ENCODE data around the gene PDE3B. TPM values are rescaled to one million over a fixed set of nuclear protein-coding genes. Genes with fewer than 3 reads are reported as not detected.

The PDE3B gene
- total RNA-seq, 3 donors from 2014 or later: 14.1 to 177 (median 17.3) TPM

- Histone ChIP-seq H3K4me3 (no peak overlapping the region), H3K36me3 (no peaks in the 10 kb centered on the region), H3K27me3 (no peaks in the 10 kb centered on the region), H3K27ac (no peak overlapping the region), H3K4me1 (no peaks in the 10 kb centered on the region), H3K9me3 (no peaks in the 10 kb centered on the region)
- DNase-seq (ENCODE audit: low spot score in 2 of 2): no peak
- TF ChIP-seq POLR2AphosphoS5 (IDR thresholded peaks at IDR 0.05) (no peak), POLR2A (IDR thresholded peaks at IDR 0.05) (no peak), CTCF (IDR thresholded peaks at IDR 0.05) (no peak)
- intact Hi-C loops (cut with DNase I; ENCODE audit: low total_unique reads): loop anchor here (10.0 kb wide), 1 partner anchor 354 kb away; no protein-coding TSS in a partner anchor
Measured at GRCh38 chr11:14898906-14899305, 255.3 kb downstream of the PDE3B start.

- Histone ChIP-seq H3K4me3 (no peak overlapping the region), H3K36me3 (no peaks in the 10 kb centered on the region), H3K27me3 (no peaks in the 10 kb centered on the region), H3K9me3 (no peaks in the 10 kb centered on the region), H3K27ac (no peak overlapping the region), H3K4me1 (no peaks in the 10 kb centered on the region)
- intact Hi-C loops (cut with DNase I; ENCODE audit: low total_unique reads): no loop called here
- TF ChIP-seq POLR2AphosphoS5 (IDR thresholded peaks at IDR 0.05) (no peak), POLR2A (IDR thresholded peaks at IDR 0.05) (no peak), CTCF (IDR thresholded peaks at IDR 0.05) (no peak)
- DNase-seq (ENCODE audit: low spot score in 2 of 2): no peak
Measured at GRCh38 chr11:14902650-14903350, 259.2 kb downstream of the PDE3B start.

GRCh38 chr11:14904745-14905103 lies 261.1 kb downstream of the PDE3B start:
- intact Hi-C loops (cut with DNase I; ENCODE audit: low total_unique reads): no loop called here
- DNase-seq (ENCODE audit: low spot score in 2 of 2): peak in 1 of 2 donors; percentile 54
- TF ChIP-seq POLR2AphosphoS5 (IDR thresholded peaks at IDR 0.05): no peak
- TF ChIP-seq CTCF (IDR thresholded peaks at IDR 0.05): peak in 2 of 3 donors; percentile 35 to 63
- TF ChIP-seq POLR2A (IDR thresholded peaks at IDR 0.05): no peak
- Histone ChIP-seq H3K27ac (no peak overlapping the region), H3K27me3 (no peaks in the 10 kb centered on the region), H3K36me3 (no peaks in the 10 kb centered on the region), H3K9me3 (no peaks in the 10 kb centered on the region), H3K4me1 (no peaks in the 10 kb centered on the region), H3K4me3 (peak overlapping the region; percentile 41 to 64 (median 50))

- Histone ChIP-seq H3K4me1 (no peaks in the 10 kb centered on the region), H3K4me3 (peak overlapping the region; percentile 41 to 64 (median 50)), H3K9me3 (no peaks in the 10 kb centered on the region), H3K36me3 (no peaks in the 10 kb centered on the region), H3K27ac (no peak overlapping the region), H3K27me3 (peaks cover 0 to 1% of the 10 kb centered on the region in 2 donors)
- no peak for DNase-seq (ENCODE audit: low spot score in 2 of 2)
- intact Hi-C loops (cut with DNase I; ENCODE audit: low total_unique reads): no loop called here
- TF ChIP-seq POLR2A (IDR thresholded peaks at IDR 0.05) (no peak), POLR2AphosphoS5 (IDR thresholded peaks at IDR 0.05) (no peak), CTCF (IDR thresholded peaks at IDR 0.05) (no peak)
Measured at GRCh38 chr11:14905104-14906033, 261.8 kb downstream of the PDE3B start.

- Histone ChIP-seq H3K36me3 (no peaks in the 10 kb centered on the region), H3K4me3 (no peak overlapping the region), H3K27me3 (peaks cover 0 to 4% of the 10 kb centered on the region in 2 donors), H3K27ac (no peak overlapping the region), H3K4me1 (no peaks in the 10 kb centered on the region), H3K9me3 (no peaks in the 10 kb centered on the region)
- no peak for DNase-seq (ENCODE audit: low spot score in 2 of 2)
- TF ChIP-seq CTCF (IDR thresholded peaks at IDR 0.05): no peak
- no peak for TF ChIP-seq POLR2A (IDR thresholded peaks at IDR 0.05)
- no peak for TF ChIP-seq POLR2AphosphoS5 (IDR thresholded peaks at IDR 0.05)
- intact Hi-C loops (cut with DNase I; ENCODE audit: low total_unique reads): no loop called here
Measured at GRCh38 chr11:14906578-14906977, 263.0 kb downstream of the PDE3B start.

Data from breast epithelium (tissue), 4 donors.